ENCODE measurements around the gene HS6ST3. TPM values are rescaled to one million over a fixed set of nuclear protein-coding genes. Genes with fewer than 3 reads are reported as not detected.

The HS6ST3 gene
- total RNA-seq, 2 donors from 2014 or later: 0.08 TPM; not detected in 1

DNA sequence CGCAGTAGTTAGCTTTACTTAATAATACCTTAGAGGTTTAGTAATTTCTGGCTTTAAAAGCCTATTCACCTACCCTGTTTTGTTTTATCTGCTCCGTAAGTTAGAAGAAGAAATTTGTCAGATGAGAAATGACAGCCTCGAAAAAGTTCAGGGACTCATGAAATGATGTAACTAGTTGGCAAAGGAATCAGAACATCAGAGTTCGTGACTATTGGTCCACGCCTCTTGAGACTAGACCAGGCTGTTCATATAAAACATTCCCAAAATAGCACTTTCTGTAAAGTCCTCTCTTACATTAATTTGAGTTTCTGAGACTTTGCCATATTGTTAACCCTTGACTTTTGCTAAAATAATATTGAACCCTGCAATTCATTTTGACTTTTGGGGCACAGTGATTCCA is 92.0 kb downstream of the HS6ST3 start:
- DNase-seq: no peak
- intact Hi-C loops (cut with DNase I, micrococcal nuclease): no loop called here

GRCh38 chr13:96185818-96186217 is 95.9 kb downstream of the HS6ST3 start:
- DNase-seq: no peak

More for the DNA sequence above, 92.0 kb downstream of the HS6ST3 start:
- ATAC-seq: no peak

DNA sequence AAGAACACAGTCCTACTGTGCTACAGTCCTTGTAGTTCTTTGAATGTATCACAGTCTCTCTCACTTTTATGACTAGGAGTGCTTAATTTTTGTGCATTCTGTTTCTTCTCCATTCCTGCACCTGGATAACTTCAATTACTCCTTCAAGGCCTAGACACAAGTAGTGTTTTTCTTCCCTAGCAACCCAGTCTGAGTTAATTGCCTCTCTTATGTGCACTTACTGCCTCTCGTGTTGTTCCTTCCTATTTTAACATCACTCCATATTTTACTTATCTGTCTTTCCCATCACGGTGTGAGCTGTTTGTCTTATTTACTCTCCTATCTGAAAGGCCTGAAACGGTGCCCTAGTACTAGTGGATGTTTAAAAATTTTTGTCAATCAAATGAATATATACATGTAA is 101.5 kb downstream of the HS6ST3 start:
- ATAC-seq: no peak
- intact Hi-C loops (cut with DNase I, micrococcal nuclease): no loop called here
- DNase-seq: no peak

More at GRCh38 chr13:96185818-96186217, 95.9 kb downstream of the HS6ST3 start:
- no peak for ATAC-seq
- intact Hi-C loops (cut with DNase I, micrococcal nuclease): no loop called here

DNA sequence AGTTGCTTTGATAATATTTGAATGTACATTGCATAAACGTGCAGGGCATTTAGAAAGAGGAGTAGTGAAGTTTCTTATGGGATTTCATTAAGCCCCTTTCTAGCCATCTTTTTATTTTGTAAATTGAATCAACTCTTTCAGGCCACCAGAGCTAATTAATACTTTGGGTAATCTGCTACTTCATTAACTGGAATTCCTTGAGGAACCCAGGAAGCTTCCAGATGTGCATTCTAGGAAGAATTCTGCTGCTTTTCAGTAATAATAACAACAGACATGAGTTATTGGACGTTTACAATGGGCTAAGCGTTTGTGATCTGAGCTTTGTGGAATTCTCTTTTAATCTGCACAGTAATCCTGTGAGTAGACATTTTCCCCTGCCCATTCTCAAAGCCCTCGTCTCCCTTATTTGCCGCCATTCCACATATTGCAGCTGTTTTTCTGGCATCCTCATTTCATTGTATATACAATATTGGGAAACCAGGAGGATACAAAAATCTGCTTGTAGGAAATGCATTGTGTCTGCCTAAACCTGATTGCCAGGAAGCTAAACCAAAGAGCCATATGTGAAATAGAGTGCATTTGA is 103.9 kb downstream of the HS6ST3 start:
- intact Hi-C loops (cut with DNase I, micrococcal nuclease): no loop called here
- ATAC-seq (no peak), DNase-seq (no peak)

GRCh38 chr13:96198038-96198437 is 108.1 kb downstream of the HS6ST3 start:
- ATAC-seq: no peak
- intact Hi-C loops (cut with DNase I, micrococcal nuclease): no loop called here
- no peak for DNase-seq

- intact Hi-C loops (cut with DNase I, micrococcal nuclease): no loop called here
- no peak for ATAC-seq
These were observed 109.4 kb downstream of the HS6ST3 start for GRCh38 chr13:96199315-96199714.

GRCh38 chr13:96200810-96201209 is 110.9 kb downstream of the HS6ST3 start:
- DNase-seq (no peak), ATAC-seq (no peak)
- intact Hi-C loops (cut with DNase I, micrococcal nuclease): no loop called here

More at GRCh38 chr13:96199315-96199714, 109.4 kb downstream of the HS6ST3 start:
- DNase-seq: no peak

DNA sequence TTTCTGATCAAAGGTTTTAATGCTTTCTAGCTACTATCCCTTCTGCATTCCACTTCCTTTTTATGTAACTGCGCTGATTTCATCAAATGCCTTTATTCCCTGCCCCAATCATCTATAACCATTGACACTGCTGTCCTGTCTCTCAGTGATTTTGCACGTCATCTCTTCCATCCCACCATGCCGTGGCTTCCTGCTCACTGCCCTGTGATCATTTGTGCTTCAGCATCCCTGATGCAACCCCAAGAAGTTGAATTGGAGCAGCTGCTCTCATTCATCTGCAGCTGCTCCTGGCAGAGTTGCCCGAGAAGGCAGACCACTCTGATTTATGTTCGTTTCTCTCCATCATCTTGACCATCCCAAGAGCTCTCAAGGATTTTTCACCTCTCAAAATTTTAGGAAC is 112.4 kb downstream of the HS6ST3 start:
- ATAC-seq (no peak), DNase-seq (no peak)
- intact Hi-C loops (cut with DNase I, micrococcal nuclease): no loop called here

DNA sequence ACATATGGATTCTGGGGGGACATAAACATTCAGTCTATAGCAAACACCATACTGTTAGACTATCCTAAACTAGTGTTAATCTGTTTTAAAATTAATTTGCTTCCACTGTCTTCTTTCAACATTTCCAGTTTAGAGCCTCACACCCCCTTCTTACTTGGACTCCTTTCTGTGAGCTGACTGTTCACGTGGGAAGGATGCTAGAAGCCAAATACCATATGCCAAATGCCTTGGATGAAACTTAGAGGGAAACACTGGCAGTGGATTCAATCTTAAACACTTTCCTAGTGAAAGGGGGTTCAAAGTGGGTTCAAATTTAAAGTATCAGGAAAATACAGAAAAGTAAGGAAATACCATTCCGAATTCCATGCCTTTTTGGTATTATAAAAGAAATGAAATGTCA is 113.6 kb downstream of the HS6ST3 start:
- no peak for ATAC-seq
- intact Hi-C loops (cut with DNase I, micrococcal nuclease): no loop called here

DNA sequence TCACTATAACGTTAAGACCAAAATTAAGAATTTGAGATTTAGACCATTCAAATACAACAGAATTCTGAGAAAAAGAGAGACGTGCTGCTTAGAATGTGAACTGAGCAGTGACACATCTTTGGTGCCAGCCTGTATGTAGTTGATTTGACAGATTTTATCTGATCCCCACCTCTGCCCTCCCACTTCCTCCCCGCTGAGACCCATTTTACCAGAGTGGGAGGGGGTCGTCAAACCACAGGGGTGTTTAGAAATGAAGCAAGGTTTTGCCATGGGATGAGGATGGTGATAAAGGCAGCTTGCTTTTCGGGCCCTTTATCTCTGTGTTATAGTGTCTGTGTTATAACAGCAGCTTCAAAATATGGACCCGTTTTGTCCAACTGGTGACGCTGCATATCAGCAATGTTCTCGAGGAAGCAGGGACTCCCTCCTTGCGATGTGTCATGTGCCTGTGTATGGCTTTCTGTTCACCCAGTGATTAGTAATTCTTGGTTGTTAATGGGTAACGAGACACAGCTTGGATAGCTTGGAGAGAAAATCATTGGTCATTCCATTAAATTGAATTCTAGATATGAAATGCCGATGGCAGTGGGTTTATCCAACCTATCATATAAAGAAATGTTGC is 125.0 kb downstream of the HS6ST3 start:
- no peak for DNase-seq
- ATAC-seq: no peak
- intact Hi-C loops (cut with DNase I, micrococcal nuclease): no loop called here

More for the DNA sequence above, 113.6 kb downstream of the HS6ST3 start:
- no peak for DNase-seq

DNA sequence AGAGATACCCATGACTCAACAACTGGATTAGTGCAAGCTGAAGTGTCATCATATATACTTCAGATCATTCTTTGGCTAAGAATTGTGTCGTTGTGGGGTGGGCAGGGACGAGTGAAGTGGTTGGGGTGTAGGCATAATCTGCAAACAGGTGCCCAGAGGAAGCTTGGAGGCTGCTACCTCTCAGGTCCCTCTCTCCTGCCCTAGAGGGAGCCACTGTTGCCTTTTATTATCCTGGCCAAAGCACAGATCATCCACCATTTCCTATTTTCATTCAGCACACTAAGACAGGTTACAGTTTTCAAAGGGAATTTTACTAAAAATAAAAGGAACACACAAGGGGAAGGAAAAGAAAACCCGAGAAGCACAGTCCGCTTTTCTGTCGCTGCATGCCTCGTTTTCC is 126.6 kb downstream of the HS6ST3 start:
- intact Hi-C loops (cut with DNase I, micrococcal nuclease): no loop called here
- DNase-seq: no peak
- ATAC-seq: no peak

DNA sequence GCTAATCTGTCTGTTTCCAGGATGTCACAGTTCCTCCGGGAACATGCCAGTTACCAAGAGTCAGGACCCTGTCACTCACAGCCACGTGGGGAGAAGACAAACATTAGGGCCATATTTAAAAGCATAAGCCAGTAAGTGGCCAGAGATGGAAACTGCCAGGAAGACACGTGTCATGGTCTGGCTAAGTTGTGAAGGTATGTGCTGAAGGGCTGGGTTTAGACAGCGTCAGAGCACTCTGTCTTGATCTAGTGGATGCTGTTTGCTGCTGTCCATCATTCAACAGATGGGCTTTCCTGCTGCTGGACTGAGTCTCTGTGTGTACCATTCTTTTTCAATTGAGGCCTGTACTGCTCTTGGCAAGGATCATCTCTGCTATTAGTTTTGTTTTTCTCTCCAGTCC is 128.6 kb downstream of the HS6ST3 start:
- no peak for DNase-seq
- intact Hi-C loops (cut with DNase I, micrococcal nuclease): no loop called here
- no peak for ATAC-seq

DNA sequence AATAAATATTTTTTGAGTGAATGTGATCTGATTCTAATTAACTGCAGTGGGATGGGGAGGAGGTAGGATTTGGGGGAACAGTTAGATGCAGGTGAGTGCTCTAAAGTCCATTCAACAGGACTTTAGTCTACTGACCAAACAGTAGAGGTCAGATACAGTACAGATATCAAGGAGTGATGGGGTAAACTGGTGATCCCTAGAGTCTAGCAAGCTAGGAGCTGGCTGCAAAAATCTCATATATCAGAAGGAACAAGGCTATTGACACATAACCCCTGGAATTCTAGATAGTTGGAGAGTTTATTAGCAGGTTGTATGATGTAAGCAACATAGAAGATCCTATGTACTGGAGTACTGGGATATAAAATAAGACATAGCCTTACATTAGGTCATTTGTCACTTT is 131.6 kb downstream of the HS6ST3 start:
- ATAC-seq: no peak
- intact Hi-C loops (cut with DNase I, micrococcal nuclease): no loop called here
- DNase-seq: no peak

GRCh38 chr13:96223231-96223630 is 133.3 kb downstream of the HS6ST3 start:
- intact Hi-C loops (cut with DNase I, micrococcal nuclease): no loop called here
- DNase-seq (no peak), ATAC-seq (no peak)

GRCh38 chr13:96229356-96229755 is 139.4 kb downstream of the HS6ST3 start:
- intact Hi-C loops (cut with DNase I, micrococcal nuclease): no loop called here
- ATAC-seq (peak; percentile 64), DNase-seq (peak in 1 of 2 donors; percentile 3)

- intact Hi-C loops (cut with DNase I, micrococcal nuclease): no loop called here
- ATAC-seq (no peak), DNase-seq (no peak)
These were observed 148.3 kb downstream of the HS6ST3 start for GRCh38 chr13:96238241-96238640.

- intact Hi-C loops (cut with DNase I, micrococcal nuclease): no loop called here
- no peak for DNase-seq
- no peak for ATAC-seq
These were observed 149.0 kb downstream of the HS6ST3 start for GRCh38 chr13:96238861-96239260.

DNA sequence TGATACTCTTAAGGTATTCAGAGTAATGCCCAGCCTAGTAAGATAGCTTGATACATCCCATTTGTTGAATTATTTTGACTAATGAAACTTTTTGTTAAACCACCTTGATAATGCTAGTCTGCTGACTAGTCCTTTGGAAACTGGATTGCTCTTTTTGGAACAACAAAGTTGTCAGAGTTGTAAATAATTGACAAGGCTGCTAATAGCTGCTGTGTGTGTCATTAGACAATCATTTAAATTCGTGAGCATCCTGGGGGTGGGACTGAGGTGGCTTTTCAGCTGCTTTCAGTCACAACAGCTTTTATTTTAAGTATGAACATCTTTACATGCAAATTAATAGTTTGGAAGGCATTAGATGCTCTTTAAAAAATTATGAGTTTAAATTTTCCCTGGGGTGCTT is 153.5 kb downstream of the HS6ST3 start:
- intact Hi-C loops (cut with DNase I, micrococcal nuclease): no loop called here
- no peak for ATAC-seq
- no peak for DNase-seq

DNA sequence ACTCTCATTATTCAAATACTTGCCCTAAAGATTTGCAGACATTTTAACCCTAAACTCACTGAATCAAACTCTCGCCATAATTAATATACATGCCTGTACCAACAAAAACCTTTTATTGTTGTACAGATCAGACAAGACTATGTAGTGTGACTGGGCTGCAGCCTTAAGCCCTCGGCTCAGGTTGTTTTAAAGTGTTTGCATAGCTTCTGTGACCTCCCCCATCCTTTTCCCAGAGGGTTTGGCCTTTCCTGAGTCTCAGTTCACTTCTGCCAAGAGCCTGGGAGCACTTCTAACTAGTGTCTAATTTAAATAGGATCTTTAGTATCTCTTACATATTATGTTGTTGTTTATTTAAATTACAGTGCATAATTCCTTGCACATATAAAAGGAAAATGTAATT is 158.2 kb downstream of the HS6ST3 start:
- DNase-seq: no peak
- no peak for ATAC-seq
- intact Hi-C loops (cut with DNase I, micrococcal nuclease): no loop called here

DNA sequence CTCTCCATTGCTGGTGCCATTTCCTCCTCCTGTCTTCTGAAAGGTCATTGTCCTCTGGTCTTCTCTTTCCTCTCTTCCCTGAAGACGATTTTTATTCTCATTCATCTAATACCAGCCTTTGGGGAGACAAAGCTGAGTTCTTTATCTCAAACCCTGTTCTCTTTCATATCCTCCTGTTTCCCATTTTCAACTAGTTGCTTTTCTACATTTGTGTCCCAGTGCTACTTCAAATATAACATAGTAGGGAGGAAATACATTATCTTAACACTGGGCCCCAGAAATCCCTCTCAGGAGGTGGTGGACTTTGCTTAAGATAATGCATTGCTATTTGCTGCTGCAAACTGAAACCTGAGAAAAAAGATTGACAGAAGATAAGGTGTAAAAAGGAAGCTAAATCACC is 159.1 kb downstream of the HS6ST3 start:
- intact Hi-C loops (cut with DNase I, micrococcal nuclease): no loop called here
- DNase-seq: no peak

GRCh38 chr13:96252903-96253302 is 163.0 kb downstream of the HS6ST3 start:
- intact Hi-C loops (cut with DNase I, micrococcal nuclease): no loop called here
- DNase-seq (no peak), ATAC-seq (no peak)

More for the DNA sequence above, 159.1 kb downstream of the HS6ST3 start:
- ATAC-seq: no peak
